ENCODE data around the gene ACSL3. TPM values are rescaled to one million over a fixed set of nuclear protein-coding genes. Genes with fewer than 3 reads are reported as not detected.

ACSL3 gene
- total and polyA plus RNA-seq, 3 experiments from 2014 or later: 27.7 to 41.4 (median 38.6) TPM

GRCh38 chr2:222903234-222904220, 42.7 kb downstream of the ACSL3 start:
- Mint-ChIP-seq H3K4me1 (peaks cover 20 to 45% (median 31%) of the 10 kb centered on the region in 3 donors), H3K36me3 (peaks cover 0 to 39% (median 7%) of the 10 kb centered on the region in 3 donors), H3K4me3 (peak overlapping the region in 1 of 7 donors; percentile 1), H3K27ac (peak overlapping the region in 1 of 8 donors; percentile 39), H3K27me3 (no peaks in the 10 kb centered on the region), H3K9me3 (no peaks in the 10 kb centered on the region)
- ChIA-PET CTCF (interaction anchor here (0.8 to 3.1 kb wide), 7 partner anchors 9 to 242 kb away, joined by 3 to 28 read pairs (median 3); no protein-coding TSS in a partner anchor), POLR2A (no interaction called here)
- H3K27ac ChIP-seq (ENCODE audit: low read depth, low read length): no peak overlapping the region
- no peak overlapping the region for H3K4me3 ChIP-seq (ENCODE audit: low read length)
- H3K9me3 ChIP-seq (ENCODE audit: low read length): no peaks in the 10 kb centered on the region
- peak in 4 of 5 donors; percentile 4 to 48 (median 22) for DNase-seq
- no peaks in the 10 kb centered on the region for H3K36me3 ChIP-seq (ENCODE audit: insufficient read depth, low read length)
- H3K4me1 ChIP-seq (ENCODE audit: insufficient read depth, low read length): no peaks in the 10 kb centered on the region
- H3K27me3 ChIP-seq (ENCODE audit: insufficient read depth, low read length, poor library complexity, severe bottlenecking): no peaks in the 10 kb centered on the region

- DNase-seq: no peak
- Histone ChIP-seq H3K4me1 (ENCODE audit: insufficient read depth, low read length) (no peaks in the 10 kb centered on the region), H3K27me3 (ENCODE audit: insufficient read depth, low read length, poor library complexity, severe bottlenecking) (no peaks in the 10 kb centered on the region), H3K9me3 (ENCODE audit: low read length) (no peaks in the 10 kb centered on the region), H3K4me3 (ENCODE audit: low read length) (no peak overlapping the region), H3K36me3 (ENCODE audit: insufficient read depth, low read length) (no peaks in the 10 kb centered on the region), H3K27ac (ENCODE audit: low read depth, low read length) (no peak overlapping the region)
- H3K36me3 Mint-ChIP-seq: peaks cover 0 to 51% (median 13%) of the 10 kb centered on the region in 3 donors
- no peak overlapping the region for H3K4me3 Mint-ChIP-seq
- H3K27me3 Mint-ChIP-seq: no peaks in the 10 kb centered on the region
- H3K4me1 Mint-ChIP-seq: peaks cover 26 to 47% (median 33%) of the 10 kb centered on the region in 3 donors
- POLR2A ChIA-PET: no interaction called here
- H3K27ac Mint-ChIP-seq: peak overlapping the region in 1 of 8 donors; percentile 66
- CTCF ChIA-PET: interaction anchor here (1.2 to 1.6 kb wide), 2 partner anchors 194 to 197 kb away, joined by 3 read pairs; no protein-coding TSS in a partner anchor
- no peaks in the 10 kb centered on the region for H3K9me3 Mint-ChIP-seq
Measured at GRCh38 chr2:222904557-222905258, 43.9 kb downstream of the ACSL3 start.

- no peaks in the 10 kb centered on the region for H3K9me3 ChIP-seq (ENCODE audit: low read length)
- H3K4me3 ChIP-seq (ENCODE audit: low read length): no peak overlapping the region
- H3K27ac ChIP-seq (ENCODE audit: low read depth, low read length): no peak overlapping the region
- DNase-seq: no peak
- Mint-ChIP-seq H3K4me3 (no peak overlapping the region), H3K27me3 (no peaks in the 10 kb centered on the region), H3K4me1 (peaks cover 25 to 44% (median 29%) of the 10 kb centered on the region in 3 donors), H3K9me3 (no peaks in the 10 kb centered on the region), H3K27ac (peak overlapping the region in 2 of 8 donors; percentile 34 to 46), H3K36me3 (peaks cover 0 to 63% (median 12%) of the 10 kb centered on the region in 3 donors)
- H3K36me3 ChIP-seq (ENCODE audit: insufficient read depth, low read length): peaks cover 4% of the 10 kb centered on the region
- H3K4me1 ChIP-seq (ENCODE audit: insufficient read depth, low read length): no peaks in the 10 kb centered on the region
- CTCF ChIA-PET: interaction anchor here (1.4 kb wide), 1 partner anchor 199 kb away, joined by 4 read pairs; no protein-coding TSS in a partner anchor
- no peaks in the 10 kb centered on the region for H3K27me3 ChIP-seq (ENCODE audit: insufficient read depth, low read length, poor library complexity, severe bottlenecking)
- POLR2A ChIA-PET: no interaction called here
Measured at GRCh38 chr2:222907048-222907447, 46.2 kb downstream of the ACSL3 start.

- peaks cover 0 to 67% (median 12%) of the 10 kb centered on the region in 3 donors for H3K36me3 Mint-ChIP-seq
- no peak for DNase-seq
- Histone ChIP-seq H3K9me3 (ENCODE audit: low read length) (no peaks in the 10 kb centered on the region), H3K27ac (ENCODE audit: low read depth, low read length) (no peak overlapping the region), H3K36me3 (ENCODE audit: insufficient read depth, low read length) (peaks cover 4% of the 10 kb centered on the region), H3K4me3 (ENCODE audit: low read length) (no peak overlapping the region), H3K27me3 (ENCODE audit: insufficient read depth, low read length, poor library complexity, severe bottlenecking) (no peaks in the 10 kb centered on the region), H3K4me1 (ENCODE audit: insufficient read depth, low read length) (no peaks in the 10 kb centered on the region)
- no peaks in the 10 kb centered on the region for H3K9me3 Mint-ChIP-seq
- ChIA-PET POLR2A (no interaction called here), CTCF (interaction anchor here (1.4 kb wide), 1 partner anchor 200 kb away, joined by 4 read pairs; no protein-coding TSS in a partner anchor)
- peak overlapping the region in 3 of 8 donors; percentile 14 to 67 (median 20) for H3K27ac Mint-ChIP-seq
- peaks cover 28 to 42% (median 28%) of the 10 kb centered on the region in 3 donors for H3K4me1 Mint-ChIP-seq
- H3K4me3 Mint-ChIP-seq: peak overlapping the region in 1 of 7 donors; percentile 3
- no peaks in the 10 kb centered on the region for H3K27me3 Mint-ChIP-seq
Measured at GRCh38 chr2:222907790-222908441, 47.1 kb downstream of the ACSL3 start.

GRCh38 chr2:222909286-222909685, 48.5 kb downstream of the ACSL3 start:
- Mint-ChIP-seq H3K9me3 (no peaks in the 10 kb centered on the region), H3K4me1 (peaks cover 31 to 50% (median 39%) of the 10 kb centered on the region in 3 donors), H3K4me3 (no peak overlapping the region), H3K27me3 (no peaks in the 10 kb centered on the region), H3K27ac (no peak overlapping the region), H3K36me3 (peaks cover 0 to 69% (median 14%) of the 10 kb centered on the region in 3 donors)
- H3K27ac ChIP-seq (ENCODE audit: low read depth, low read length): no peak overlapping the region
- H3K27me3 ChIP-seq (ENCODE audit: insufficient read depth, low read length, poor library complexity, severe bottlenecking): no peaks in the 10 kb centered on the region
- no peaks in the 10 kb centered on the region for H3K4me1 ChIP-seq (ENCODE audit: insufficient read depth, low read length)
- peaks cover 4% of the 10 kb centered on the region for H3K36me3 ChIP-seq (ENCODE audit: insufficient read depth, low read length)
- no peaks in the 10 kb centered on the region for H3K9me3 ChIP-seq (ENCODE audit: low read length)
- H3K4me3 ChIP-seq (ENCODE audit: low read length): no peak overlapping the region
- no peak for DNase-seq
- POLR2A ChIA-PET: no interaction called here
- CTCF ChIA-PET: interaction anchor here (1.0 to 1.1 kb wide), 2 partner anchors 14 to 202 kb away, joined by 3 read pairs; no protein-coding TSS in a partner anchor

- Mint-ChIP-seq H3K27me3 (no peaks in the 10 kb centered on the region), H3K27ac (peak overlapping the region in 1 of 8 donors; percentile 51), H3K4me3 (no peak overlapping the region), H3K9me3 (no peaks in the 10 kb centered on the region), H3K4me1 (peaks cover 21 to 36% (median 34%) of the 10 kb centered on the region in 3 donors), H3K36me3 (peaks cover 0 to 58% (median 14%) of the 10 kb centered on the region in 3 donors)
- peaks cover 4% of the 10 kb centered on the region for H3K36me3 ChIP-seq (ENCODE audit: insufficient read depth, low read length)
- POLR2A ChIA-PET: no interaction called here
- no peaks in the 10 kb centered on the region for H3K9me3 ChIP-seq (ENCODE audit: low read length)
- no peak for DNase-seq
- no peaks in the 10 kb centered on the region for H3K27me3 ChIP-seq (ENCODE audit: insufficient read depth, low read length, poor library complexity, severe bottlenecking)
- no peak overlapping the region for H3K27ac ChIP-seq (ENCODE audit: low read depth, low read length)
- CTCF ChIA-PET: no interaction called here
- H3K4me3 ChIP-seq (ENCODE audit: low read length): no peak overlapping the region
- H3K4me1 ChIP-seq (ENCODE audit: insufficient read depth, low read length): no peaks in the 10 kb centered on the region
Measured at GRCh38 chr2:222912117-222912516, 51.3 kb downstream of the ACSL3 start.

GRCh38 chr2:222912776-222913175, 51.9 kb downstream of the ACSL3 start:
- no peak for DNase-seq
- no peaks in the 10 kb centered on the region for H3K27me3 Mint-ChIP-seq

More at GRCh38 chr2:222912776-222913175, 51.9 kb downstream of the ACSL3 start:
- peaks cover 18 to 34% (median 31%) of the 10 kb centered on the region in 3 donors for H3K4me1 Mint-ChIP-seq
- Histone ChIP-seq H3K27ac (ENCODE audit: low read depth, low read length) (no peak overlapping the region), H3K27me3 (ENCODE audit: insufficient read depth, low read length, poor library complexity, severe bottlenecking) (no peaks in the 10 kb centered on the region), H3K36me3 (ENCODE audit: insufficient read depth, low read length) (peaks cover 4% of the 10 kb centered on the region), H3K9me3 (ENCODE audit: low read length) (no peaks in the 10 kb centered on the region), H3K4me1 (ENCODE audit: insufficient read depth, low read length) (no peaks in the 10 kb centered on the region), H3K4me3 (ENCODE audit: low read length) (no peak overlapping the region)
- no peaks in the 10 kb centered on the region for H3K9me3 Mint-ChIP-seq
- no peak overlapping the region for H3K4me3 Mint-ChIP-seq
- ChIA-PET POLR2A (no interaction called here), CTCF (interaction anchor here (1.0 kb wide), 1 partner anchor 26 kb away, joined by 3 read pairs; no protein-coding TSS in a partner anchor)
- H3K27ac Mint-ChIP-seq: no peak overlapping the region
- peaks cover 0 to 60% (median 13%) of the 10 kb centered on the region in 3 donors for H3K36me3 Mint-ChIP-seq
